T47D (cell line): Measurements from ENCODE around the gene TBCB.
"Not testable (repeated sequence)": the region's sequence is repeated elsewhere in the genome, so short reads cannot be mapped to it uniquely, and the experiment has no call there.

Experiments
- DNase-seq, 2 experiments: peaks; one replicate each; pipeline versions ENCODE4 v3.0.0 to v3.0.0-alpha.2; 2011 to 2012; ENCODE audit warnings: low read depth in 1 of 2, low spot score in 1 of 2
- JUND ChIP-seq: IDR thresholded peaks from 2 replicates; pipeline ENCODE4 v1.6.1; 2012; ENCODE audit warnings: low read depth
- in situ Hi-C: cut with HindIII; loops from 2 replicates; pipeline ENCODE4 v1.10.0; 2016; ENCODE audit warnings: low sequenced_read_pairs, low pct_unique_long_range_greater_than_20kb

Gene TBCB, protein sequence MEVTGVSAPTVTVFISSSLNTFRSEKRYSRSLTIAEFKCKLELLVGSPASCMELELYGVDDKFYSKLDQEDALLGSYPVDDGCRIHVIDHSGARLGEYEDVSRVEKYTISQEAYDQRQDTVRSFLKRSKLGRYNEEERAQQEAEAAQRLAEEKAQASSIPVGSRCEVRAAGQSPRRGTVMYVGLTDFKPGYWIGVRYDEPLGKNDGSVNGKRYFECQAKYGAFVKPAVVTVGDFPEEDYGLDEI

DNA sequence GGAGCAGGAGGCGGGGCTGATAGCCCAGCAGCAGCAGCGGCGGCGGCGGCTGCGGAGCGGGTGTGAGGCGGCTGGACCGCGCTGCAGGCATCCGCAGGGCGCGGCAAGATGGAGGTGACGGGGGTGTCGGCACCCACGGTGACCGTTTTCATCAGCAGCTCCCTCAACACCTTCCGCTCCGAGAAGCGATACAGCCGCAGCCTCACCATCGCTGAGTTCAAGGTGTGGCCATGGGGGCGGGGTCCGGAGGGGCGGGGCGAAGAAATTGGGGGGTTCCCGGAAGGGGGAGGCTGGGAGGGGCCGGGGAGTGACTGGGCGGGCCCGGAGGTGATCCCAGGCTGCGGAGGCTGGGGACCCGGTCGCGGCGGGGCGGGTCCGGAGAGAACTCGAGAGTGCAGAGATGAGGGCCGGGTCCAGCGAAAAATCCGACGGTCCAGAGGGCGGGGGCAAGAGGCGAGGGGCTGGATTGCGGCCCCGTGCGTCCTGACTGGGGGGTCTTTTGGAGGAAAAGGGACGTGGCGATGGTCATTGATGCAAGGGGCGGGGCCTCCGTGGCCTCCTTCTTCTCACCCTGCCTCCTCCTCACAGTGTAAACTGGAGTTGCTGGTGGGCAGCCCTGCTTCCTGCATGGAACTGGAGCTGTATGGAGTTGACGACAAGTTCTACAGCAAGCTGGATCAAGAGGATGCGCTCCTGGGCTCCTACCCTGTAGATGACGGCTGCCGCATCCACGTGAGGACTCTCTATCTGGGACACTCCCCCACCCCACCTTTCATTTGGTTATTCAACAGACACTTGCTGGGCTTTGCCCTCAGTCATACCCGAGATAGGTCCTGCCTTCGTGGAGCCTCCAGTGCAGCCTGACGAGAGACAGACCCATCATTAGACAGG lies at the start of gene TBCB:
TSS of gene TBCB (plus strand) at position 16 of the 891 bp plus-strand sequence. CDS start at position 109, 93 bp downstream.
- in situ Hi-C loops = no loop called here
- TF ChIP-seq JUND = no peak
- peak in 1 of 2 experiments; percentile 38 for DNase-seq

DNA sequence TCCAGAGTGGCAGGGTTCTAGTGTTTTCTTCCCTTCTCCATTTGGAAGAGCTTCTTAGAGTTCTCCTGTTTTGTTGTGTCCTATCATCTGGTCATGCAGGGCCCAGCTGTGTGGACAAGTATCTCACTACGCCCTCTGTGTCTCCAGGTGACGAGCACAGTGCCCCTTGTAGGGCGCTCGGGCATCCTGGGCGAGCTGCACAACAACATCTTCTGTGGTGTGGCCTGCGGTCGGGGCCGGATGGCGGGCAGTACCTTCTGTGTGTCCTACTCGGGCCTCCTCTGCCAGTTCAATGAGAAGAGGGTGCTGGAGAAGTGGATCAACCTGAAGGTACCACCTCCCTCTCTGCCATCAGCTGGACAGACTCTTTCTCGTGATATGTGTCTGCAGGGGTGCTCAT lies 47.6 kb upstream of the TBCB start:
- DNase-seq = no peak
- in situ Hi-C loops = no loop called here
- no peak for TF ChIP-seq JUND

DNA sequence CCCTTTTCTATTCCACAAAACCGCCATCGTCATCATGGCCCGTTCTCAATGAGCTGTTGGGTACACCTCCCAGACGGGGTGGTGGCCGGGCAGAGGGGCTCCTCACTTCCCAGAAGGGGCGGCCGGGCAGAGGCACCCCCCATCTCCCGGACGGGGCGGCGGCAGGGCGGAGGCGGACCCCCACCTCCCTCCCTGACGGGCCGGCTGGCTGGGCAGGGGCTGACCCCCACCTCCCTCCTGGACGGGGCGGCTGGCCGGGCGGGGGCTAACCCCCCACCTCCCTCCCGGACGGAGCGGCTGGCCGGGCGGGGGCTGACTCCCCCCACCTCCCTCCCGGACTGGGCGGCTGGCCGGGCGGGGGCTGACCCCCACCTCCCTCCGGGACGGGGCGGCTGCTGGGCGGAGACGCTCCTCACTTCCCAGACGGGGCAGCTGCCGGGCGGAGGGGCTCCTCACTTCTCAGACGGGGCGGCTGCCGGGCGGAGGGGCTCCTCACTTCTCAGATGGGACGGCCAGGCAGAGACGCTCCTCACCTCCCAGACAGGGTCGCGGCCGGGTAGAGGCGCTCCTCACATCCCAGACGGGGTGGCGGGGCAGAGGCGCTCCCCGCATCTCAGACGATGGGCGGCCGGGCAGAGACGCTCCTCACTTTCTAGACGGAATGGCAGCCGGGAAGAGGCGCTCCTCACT lies 46.3 kb upstream of the TBCB start:
- in situ Hi-C loops = not testable (repeated sequence)

DNA sequence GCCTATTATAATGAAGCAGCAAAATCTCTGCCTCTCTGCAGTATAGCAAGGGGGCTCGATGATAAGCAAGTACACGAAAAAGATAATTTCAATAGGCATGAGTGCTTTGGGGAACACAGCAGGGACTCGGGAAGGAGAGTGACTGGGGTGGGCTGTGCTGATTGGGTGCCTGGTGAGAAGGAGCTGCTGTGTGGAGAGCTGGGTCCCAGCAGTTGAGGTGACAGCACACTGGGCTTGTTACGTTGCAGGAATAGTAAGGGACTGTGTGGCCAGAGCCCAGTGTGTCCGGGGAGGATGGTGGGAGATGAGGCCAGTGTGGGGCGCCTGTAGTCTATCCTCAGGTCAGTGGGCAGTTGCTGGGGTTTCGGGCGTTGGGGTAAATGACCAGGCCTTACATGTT lies 43.2 kb upstream of the TBCB start:
- no peak for TF ChIP-seq JUND
- in situ Hi-C loops = no loop called here
- no peak for DNase-seq

More for the DNA sequence above, 46.3 kb upstream of the TBCB start:
- not testable (repeated sequence) for DNase-seq

DNA sequence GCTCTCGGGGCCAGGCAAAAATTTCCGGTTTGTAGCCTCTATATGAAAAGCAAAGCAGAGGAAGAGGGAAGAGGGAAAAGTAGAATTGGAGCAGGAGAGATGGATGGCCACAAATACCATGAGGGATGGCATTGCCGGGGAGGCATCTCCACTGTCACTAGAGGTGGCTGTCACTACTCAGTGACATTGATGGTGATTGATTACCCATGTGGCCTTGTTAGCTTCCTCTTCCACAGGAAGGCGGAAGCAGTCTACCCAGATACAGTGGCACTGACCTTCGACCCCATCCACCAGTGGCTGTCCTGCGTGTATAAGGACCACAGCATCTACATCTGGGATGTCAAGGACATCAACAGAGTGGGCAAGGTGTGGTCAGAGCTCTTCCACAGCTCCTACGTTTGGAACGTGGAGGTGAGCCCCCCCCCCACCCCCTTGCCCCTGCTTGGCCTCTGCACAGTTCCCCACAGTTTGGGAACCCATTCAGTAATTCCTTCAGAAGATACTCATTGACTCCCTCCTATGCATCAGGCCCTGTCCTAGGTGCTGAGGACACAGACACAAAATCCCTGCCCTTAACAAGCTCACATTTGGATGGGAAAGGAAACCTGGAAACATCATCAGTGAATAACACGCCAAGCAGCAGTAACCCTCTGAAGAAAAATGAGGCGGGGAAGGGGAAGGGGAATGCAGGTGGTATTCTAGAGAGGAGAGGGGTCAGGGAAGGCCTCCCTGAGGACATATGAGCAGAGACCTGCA lies 42.0 kb upstream of the TBCB start:
- in situ Hi-C loops = no loop called here
- DNase-seq = no peak
- no peak for TF ChIP-seq JUND

DNA sequence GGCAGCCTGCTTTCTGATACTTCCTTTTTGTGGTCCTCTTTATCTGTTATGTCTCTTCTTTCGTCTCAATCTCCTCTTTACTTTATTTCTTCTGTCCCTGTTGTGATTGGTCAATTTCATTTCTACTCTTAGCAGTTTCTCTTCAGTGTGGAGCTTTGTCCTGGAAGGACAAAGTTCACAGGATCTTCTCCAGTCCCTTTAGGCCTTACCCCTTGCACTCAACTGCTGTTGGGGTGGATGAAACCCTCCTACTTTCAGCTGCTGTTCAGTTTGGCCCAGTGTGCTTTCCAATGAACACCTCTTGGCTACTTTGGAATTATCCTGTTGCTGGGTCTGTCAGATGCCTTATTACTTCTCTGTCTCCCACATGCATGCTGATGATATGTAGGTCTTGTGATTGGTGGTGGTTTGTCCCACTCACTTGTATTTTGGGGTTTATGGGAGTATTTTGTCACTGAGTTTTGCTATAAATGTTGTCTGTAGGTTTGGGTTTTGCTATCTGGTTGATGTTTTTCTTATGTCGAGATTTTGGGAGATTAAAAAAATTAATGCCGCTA lies 35.8 kb upstream of the TBCB start:
- no peak for TF ChIP-seq JUND
- in situ Hi-C loops = no loop called here
- no peak for DNase-seq

DNA sequence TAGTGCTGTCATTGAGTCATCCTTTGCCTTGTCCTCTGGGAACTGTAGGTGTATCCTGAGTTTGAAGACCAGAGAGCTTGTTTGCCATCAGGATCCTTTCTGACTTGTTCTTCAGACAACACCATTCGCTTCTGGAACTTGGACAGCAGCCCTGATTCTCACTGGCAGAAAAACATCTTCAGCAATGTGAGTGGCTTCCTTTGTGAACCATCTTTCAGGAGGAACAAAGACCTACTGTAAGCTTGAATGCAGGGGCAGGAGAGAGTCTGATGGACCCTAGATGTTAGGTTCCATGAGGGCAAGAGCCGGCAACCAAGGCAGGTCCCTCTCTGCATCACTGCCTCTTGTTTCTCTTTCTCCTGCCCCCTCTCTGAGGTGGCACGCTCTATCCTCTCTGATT lies 33.9 kb upstream of the TBCB start:
- DNase-seq = no peak
- in situ Hi-C loops = no loop called here
- TF ChIP-seq JUND = no peak

DNA sequence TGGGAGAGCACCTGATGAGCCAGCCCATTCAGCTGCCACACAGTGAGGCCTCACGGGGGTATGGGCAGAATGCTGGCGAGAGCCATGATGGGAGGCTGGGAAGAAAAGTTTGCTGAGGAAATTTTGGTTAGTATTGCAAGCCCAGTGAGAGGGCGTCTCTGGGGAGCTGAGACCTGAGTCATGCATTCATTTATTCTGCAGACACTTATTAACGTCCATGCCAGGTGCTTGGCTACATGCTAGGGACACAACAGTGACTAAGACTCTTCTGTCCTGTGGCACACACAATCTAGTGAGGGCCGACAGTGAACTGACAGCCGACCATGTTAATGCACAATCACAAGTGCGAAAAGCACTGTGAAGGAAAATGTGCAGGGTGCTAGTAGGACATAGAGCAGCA lies 33.4 kb upstream of the TBCB start:
- in situ Hi-C loops = no loop called here
- no peak for DNase-seq
- TF ChIP-seq JUND = no peak

DNA sequence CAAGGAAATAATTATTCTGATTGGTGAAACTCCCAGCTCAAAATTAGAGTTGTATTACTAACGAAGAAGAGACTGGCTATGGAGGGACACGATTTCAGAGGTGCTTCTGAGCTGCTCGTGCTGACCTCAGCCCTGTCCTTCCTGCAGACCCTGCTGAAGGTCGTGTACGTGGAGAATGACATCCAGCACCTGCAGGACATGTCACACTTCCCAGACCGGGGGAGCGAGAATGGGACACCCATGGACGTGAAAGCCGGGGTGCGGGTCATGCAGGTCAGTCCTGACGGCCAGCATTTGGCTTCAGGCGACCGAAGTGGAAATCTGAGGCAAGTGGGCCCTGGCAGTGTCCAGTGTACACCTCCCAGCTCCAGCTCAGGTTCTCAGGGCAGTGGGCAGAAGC lies 32.4 kb upstream of the TBCB start:
- no peak for DNase-seq
- TF ChIP-seq JUND = no peak
- in situ Hi-C loops = no loop called here

DNA sequence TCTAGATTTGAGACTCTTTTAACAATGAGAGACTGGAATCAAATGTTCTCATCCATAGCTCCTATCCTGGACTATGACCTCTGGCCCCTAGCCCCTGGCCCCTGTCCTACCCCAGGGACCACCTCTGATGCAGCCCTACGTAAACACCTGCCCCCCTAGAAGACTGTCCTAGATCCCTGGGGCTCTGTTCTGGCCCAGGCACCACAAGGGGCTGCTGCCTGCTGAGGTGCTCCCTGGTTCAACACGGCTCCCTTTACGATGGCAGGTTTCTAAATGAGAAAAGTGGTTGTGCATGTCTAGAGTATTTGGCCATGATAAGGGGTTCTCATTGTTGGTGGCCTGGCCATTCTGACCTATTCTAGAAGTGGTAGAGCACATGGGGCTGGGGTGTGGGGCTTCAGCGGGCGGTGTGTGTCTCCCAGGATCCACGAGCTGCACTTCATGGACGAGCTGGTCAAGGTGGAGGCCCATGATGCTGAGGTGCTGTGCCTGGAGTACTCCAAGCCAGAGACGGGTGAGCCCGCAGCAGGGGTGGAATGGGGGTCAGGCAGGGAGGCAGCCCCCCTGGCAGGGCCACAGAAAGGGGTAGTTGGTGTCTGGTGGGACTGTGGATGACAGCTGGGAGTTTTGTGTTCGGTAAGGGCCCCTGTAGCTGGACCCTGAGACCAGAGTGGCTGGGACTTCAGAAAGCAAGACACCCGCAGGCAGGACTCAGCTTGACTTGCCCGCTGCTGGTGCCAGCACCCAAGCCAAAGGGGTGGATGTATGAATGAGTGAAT lies 30.8 kb upstream of the TBCB start:
- in situ Hi-C loops = no loop called here
- TF ChIP-seq JUND = no peak
- DNase-seq = no peak

DNA sequence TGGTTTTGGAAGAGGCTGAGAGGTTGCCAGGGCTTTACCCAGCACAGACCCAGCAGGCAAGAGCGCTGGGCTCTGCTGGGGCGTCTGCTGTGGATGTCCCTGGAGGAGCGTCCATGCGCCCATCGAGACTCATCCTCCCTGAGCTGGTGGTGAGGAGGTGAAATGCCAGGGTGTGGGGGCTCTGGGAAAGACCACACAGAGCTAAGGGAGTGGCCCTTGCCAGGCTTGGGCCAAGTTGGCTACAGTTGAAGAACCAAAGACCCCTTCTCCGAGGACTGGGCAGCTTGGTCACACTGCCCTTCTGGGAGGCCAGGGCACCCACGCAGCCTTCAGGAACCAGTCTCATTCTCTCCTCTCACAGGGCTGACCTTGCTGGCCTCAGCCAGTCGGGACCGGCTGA lies 28.9 kb upstream of the TBCB start:
- in situ Hi-C loops = no loop called here
- no peak for DNase-seq
- TF ChIP-seq JUND = no peak
